Stimulated activated CD4-positive, alpha-beta T cell treated with anti-CD3 and anti-CD28 coated beads, Interleukin-15, amount 100 ng/mL, for 48 hours (primary cell): ENCODE results near the gene LASP1.

Experiments used
- DNase-seq, 2 donors: peaks; one replicate each; pipeline ENCODE4 v3.0.0-alpha.2; 2020; ENCODE audit warnings: low read depth in 2 of 2

LASP1 gene

DNA sequence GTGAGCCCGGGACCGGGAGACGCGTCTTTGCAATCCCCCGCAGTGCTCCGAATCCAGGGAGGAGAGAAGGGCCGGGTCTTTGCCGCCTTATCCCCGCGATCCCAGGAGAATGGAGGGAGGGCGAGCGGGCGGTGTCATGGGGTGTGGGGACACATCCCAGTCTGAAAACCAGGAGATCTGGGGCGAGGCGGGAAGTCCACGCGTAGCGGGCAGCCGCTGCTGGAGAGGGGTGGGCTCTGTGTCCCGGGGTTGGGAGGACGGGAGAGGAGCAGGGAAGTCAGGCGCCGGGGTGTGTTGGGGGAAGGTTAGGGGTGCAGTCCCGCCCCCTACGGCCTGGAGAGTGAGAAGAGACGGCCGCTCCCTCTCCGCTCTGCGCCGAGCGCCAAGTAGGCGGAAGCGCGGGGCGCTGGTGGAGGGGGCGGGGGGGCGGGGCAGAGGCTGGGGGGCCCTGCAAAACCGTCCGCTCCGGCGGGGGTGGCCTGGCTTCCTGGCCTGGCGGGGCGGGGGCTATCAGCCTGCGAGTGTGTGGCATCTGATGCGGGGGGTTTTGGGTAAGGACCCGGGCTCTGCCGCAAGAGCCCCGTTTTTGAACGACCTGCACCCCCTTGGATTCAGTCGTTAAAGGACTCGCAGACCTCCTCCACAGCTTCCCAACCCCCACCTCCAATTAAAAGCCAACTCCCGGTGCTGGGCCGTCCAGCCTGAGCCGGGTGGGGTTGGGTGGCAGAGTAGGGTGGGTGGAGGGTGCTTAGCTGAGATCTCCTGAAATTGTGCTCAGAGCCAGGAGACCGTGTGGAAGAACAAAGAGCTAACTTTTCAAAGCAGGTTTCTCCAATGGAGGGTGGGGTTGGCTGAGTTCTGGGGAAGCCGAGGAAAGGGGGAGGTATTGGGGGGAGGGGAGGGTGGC, 654 bp downstream of the LASP1 start:
- DNase-seq = peak; percentile 57 to 64

DNA sequence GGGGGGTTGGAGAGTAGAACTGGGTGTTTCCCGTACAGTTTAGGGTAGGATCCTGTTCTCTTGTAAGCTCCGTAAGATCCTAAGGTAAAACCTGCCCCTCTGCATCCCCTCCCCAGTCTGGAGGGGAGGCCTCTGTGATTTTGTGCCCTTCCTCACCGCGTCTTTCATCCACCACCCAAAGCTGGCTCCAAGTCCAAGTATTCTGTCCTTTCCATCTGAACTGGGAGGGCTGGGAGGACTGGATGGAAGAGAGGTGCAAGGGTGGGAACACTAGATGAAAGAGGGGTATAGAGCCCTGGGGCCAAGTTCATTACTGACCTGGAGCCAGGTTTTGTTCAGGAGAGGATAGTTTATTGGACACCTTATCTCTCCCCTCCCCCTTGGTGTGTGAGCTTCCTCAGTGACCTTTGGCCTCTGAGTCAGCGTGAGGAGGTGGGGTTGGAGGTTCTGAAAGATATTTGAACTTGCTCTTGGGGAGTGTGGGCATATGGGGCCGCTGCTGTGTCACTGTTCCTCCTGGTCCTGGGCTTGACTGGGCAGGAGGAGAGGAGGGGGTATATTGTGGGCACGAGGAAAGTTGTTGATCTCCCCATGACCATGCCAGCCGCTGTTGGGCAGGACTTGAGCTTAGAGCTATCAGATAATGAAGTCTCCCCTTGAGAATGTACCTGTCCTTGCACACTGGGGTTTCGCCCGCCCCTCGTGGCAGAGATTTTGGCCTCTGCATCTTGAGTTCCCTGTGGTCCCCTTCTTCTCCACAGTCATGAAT, 1.6 kb downstream of the LASP1 start:
- peak; percentile 60 to 77 for DNase-seq

DNA sequence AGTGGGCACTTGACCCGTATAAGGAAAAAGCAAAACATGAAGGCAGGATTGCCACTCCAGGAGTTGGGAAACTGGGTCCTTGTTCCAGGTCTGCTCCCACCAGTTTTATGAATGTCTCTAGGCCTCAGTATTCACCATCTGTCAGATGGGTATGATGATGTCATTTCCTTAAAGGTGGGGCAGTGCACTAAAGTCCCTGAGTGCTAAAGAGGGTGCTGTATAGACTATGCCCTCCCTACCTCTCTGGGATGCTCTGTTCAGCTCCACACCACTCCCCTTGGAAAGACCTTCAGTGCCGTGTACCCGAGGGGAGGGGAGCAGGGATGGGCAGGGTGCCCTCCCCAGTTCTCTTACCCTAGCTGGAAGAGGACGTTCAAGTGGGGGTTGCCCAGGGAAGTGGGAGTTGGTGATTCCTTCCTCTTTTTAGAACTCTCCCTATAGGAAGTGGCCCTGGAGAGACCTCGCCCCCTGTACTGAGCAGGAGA, 2.2 kb downstream of the LASP1 start:
- no peak for DNase-seq

DNA sequence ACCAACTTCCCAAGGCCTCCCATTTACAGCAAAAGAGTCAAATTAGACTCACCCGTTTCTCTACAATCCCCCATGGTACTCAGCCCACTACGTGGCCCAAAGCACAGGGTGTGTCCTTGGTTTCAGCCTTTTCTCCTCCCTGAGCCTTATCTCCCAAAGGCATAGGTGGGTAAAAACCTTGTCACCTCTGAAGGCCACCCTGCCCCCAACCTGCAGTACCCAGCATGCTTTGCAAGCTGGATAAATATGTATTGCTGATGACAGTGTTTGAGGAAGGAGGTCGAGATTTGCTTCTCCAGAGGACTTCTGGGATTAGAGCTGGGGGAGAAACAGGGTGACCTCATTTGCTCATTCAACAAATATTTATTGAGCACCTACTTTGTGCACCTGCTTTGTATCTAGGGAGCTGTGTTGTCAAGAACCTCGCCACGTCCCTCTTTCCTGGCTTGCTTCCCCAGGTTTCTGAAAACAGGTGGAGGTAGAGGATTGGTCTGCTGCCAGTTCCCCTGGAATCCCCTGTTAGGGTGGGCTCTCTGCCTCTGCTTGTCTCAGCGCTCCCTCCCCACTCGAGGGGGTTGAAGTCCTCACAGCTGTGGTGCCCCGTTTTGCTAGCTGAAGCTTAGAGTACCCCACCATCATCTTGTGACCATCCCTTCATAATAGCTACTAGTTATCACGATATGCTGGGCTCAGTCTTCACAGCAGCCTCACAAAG, 3.0 kb downstream of the LASP1 start:
- no peak for DNase-seq

DNA sequence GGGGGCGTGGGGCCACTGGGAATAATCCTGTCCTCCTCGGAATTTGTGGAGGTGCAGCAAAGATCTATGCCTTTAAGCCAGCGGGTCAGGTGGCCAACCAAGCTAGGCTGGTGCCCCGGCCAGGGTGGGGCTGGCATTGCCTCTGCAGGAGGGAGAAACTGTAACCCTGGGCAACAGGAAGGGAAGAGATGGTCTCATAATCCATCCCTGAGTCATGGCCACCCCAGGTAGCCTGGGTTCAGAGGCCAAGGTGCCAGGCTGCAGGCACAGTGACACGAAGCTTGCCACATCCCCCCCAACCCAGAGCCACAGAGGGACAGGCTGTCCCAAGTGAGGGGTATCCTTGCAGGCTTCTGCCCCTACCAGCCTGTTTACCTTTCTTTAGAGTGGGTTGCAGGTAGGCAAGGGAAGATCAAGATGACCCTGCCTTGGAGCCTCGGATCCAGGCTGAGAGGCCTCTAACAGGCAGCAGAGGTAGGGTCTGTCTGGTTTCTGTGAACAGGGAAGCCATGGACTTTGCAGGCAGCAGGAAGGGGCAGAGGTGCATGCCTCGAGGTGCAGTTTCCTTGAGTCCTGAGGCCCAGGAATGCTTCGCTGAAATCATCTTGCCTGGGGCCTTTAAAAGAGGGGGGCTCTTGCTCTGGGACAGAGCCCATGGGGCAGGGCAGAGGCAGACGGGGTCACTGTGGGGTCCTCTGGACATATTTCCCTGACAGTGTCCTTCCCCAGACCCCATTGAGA, 4.0 kb downstream of the LASP1 start:
- no peak for DNase-seq

DNA sequence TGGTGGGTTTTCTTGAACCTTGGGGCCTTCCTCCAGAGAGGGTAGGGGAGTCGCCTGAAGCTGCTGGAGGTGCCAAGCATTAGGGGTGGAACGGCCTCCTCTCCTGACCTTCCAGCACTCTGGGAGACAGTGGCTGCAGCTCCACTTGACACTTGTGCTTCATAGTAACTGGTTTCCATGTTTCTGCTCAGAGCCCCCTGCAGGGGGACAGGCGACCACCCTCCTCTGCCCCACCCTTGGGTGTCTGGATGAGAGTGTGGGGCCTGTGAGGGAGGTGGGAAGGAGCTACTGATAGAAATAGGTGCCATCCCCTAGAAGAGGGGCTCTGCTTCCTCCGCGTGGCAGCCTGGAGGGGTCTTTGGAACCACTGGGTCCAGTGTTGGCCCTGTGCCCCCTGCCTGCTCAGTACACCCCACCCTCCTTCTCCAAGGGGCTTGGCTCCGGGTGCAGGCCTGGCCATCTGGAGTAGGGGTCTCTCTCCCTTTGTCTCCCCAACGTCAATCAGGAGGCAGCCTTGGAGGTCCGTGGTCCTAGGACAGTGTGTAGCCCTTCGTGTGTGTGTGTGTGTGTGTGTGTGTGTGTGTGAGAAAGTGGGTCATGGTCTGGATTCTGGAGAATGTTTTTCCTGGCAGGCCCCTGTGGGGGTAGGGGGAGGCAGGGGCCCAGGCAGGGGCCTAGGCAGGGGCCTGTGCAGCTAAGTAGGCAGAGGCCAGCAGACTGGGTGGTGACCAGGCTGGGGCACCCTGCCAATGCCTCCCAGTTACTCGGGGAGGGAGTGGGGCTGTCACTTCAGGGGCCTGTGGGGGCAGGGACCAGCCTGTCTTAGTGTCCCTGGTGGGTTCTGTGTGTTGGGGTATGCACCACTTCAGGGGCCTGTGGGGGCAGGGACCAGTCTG, 4.9 kb downstream of the LASP1 start:
- no peak for DNase-seq

DNA sequence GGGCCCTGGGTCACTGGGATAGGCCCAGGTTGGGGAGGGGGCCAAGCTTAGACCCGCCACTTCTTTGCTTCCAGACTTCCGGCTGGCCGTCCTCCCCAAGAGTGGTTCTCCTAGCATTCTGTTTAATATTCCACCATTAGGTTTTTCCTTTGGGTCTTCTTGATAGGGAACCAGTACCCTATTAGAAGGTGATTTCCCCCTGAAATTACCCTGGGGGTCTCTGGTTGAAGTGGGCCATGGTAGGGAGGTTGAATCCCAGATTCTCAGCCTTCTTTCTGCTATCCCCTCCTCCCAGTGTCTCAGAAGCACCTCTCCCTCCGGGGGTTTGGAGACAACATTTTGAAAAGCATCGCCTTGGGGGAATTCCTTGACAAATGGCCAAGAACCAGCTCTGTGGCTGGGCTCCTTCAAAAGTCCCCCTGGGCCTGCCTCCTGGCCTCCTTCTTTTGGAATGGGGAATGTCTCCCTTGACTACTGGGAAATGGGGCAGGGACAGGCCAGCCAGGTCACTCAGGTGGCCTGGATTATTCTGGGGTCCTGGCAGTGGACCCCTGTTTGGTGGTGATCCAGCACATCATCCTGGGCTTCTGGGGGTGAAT, 5.7 kb downstream of the LASP1 start:
- no peak for DNase-seq

DNA sequence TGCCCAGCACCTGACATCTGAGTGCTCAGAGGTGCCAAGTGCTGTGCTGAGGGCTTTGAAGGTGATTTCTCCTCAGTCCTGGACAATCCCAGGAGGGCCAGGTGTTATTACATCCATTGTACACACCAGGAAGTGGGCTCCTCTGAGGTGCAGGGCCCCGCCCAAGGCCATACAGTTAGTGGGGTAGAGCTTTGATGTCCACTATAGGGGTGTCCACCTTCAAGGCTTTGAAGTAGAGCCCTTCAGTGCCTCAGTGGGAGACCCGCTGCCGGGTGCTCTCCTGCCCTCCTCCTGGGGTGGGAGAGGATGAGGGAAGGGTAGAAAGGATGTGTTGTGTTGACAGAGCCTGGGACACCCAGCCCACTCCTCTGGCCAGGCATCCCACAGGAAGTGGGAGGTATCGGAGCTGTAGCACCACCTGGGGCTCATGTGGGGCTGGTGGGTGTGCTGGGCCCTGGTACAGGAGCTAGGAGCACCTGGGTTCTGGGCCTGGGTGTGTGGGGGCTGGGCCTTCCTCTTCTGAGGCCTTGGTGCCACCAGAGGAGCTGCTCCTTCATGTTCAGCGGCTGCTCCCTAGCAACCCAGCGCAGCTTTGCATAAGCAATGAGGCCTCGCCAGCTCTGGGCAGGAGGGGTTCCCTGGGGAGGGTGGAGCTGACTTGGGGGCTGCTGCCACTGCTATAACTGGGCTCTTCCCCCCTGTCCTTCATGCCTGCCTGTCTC, 7.4 kb downstream of the LASP1 start:
- DNase-seq = no peak

DNA sequence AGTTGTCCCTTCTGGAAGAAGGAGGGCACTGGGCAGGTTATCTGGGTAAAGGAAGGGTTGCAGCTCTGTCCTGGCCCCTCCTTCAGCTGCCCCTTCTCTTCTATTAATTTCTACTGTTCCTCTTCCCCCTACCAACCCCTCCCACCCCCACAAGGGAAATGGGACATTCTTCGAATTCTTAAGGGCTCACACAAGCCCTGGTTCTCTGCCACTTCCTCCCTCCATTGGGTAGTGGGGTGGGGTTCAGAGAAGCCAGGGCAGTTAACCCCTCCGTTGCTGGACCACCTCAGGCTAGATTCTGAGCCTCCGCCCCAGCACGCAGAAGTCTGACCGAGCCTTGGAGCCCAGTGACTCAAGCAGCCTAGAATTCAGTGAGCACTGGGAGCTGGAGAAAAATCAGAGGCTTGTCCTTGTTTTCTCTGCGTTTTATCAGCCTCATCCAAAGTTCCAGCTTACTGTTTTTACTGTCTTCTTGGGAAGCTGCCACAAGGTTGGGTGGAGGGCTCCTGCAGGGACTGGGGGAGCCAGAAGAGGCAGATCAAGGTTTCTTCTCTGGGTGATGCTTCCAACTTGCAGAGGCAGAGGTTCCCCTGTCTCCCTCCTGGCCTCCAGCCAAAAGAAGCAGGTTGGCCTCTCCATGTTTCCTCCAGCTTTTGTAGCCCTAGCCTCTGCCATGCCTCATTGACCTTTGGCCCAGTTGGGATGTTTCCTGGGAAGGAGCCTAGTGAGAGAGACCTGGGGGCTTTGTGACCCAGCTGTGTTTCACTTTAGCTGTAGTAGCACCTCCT, 10.2 kb downstream of the LASP1 start:
- DNase-seq = no peak

DNA sequence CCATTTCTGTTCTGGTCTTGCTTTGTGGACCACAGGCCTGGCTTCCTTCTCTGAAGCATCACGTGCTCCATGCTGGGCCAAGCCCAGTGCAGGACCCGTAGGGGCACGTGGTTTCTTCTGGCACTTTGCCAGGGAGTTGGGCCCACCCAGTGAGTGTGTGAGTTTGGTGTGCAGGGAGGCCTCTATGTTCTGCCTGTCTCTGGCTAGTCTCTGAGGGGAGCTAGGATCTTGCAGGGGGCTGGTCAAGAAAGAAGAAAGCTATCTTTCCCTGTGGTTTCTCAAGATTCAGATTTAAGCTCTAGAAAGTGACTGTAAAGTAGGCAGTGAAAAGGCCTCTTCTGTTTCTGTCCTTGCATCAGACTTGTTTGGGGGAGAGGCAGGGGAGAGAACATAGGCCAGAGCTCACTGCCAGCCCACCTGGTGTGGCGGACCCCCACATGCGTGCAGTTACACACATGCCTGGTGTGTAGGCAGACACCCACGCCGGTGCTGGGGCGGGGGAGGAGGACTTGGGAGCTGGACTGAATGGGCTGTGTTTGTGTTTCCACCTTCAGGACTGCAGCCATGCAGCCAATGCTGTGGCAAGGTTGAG, 11.8 kb downstream of the LASP1 start:
- no peak for DNase-seq

DNA sequence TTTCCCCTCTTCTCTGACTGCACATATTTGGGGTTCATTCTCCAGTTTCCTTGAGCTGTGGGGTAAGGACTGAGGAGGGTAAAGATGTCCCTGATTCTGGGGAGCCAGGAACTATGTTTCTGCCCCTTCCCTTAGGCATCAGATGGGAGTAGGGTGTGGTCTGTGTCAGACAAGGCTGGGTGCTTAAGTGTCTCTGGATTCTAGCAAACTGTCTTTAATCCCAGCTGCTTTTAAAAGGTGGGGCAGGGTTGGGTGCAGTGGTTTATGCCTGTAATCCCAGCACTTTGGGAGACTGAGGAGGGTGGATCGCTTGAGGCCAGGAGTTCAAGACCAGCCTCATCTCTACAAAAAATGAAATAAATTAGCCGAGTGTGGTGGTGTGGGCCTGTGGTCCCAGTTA, 13.0 kb downstream of the LASP1 start:
- DNase-seq = no peak

DNA sequence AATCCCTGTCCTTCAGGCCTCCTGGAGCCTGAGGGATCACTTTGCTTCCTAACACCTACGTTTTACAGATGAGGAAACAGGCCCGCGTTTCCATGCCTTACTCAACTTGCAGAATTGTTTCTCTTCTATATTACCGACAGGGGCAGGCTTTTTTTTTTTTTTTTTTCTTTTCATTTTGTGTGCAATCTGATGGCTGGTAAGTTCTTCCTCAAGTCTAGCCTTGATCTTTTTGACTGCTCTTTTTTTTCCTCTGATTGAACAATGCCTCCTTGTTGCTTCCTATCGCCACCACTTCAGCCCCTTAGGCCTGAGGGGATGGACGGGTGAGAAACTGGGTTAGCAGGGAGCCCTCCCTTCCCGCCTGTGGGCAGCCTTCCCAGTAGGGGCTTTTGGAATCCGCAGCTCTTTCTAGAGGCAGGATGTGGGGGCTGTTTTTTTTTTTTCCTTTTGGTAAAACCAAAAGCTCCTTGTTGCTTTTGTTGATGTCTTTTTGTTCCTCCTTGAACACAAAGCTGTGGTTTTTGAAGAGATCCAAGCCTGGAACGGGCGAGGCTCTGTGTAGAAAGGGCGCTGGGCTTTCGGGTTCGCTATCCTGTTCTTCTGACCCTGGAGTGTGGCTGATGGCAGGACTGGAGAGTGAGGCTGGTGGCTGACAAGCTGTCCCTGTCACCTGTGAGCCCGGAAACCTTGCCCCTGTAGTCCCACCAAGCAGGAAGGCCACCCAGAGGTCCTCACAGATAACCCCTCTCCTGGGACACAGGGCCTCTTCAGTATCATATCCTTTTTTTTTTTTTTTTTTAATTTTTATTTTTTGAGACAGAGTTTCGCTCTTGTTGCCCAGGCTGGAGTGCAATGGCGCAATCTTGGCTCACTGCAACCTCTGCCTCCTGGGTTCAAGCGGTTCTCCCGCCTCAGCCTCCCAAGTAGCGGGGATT, 14.0 kb downstream of the LASP1 start:
- DNase-seq = no peak

DNA sequence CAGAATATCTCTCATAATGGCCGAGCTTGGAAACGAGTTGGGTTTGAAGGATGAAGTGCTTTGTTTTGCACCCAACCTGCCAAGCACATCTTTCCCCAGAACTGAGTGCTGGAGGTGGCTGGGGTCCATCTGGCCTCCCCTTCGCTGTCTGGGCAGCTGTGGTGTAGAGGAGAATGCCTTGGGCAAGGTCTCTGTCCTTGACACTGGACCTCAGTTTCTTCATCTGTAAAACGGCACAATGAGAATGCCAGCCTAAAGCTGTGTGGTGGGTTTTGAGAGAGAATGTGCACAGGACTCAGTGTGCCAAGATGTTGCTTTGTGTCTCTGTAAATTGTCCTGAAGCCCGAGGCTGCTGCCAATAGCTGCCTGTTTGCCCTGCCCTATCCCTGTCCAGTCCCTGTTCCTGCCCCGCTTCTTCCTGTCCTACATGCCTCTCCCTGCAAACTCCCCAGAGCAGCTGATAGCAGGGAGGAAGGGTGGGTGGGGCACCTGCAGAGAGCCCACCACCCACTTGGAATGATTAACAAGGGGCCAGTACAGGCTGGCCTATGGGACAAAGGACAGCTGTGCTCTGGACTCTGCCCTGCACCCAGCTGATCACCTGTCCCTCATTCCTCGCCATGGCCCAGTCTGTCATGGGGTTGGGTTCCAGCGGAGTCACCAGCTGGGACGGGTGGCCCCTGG, 15.3 kb downstream of the LASP1 start:
- DNase-seq = no peak

DNA sequence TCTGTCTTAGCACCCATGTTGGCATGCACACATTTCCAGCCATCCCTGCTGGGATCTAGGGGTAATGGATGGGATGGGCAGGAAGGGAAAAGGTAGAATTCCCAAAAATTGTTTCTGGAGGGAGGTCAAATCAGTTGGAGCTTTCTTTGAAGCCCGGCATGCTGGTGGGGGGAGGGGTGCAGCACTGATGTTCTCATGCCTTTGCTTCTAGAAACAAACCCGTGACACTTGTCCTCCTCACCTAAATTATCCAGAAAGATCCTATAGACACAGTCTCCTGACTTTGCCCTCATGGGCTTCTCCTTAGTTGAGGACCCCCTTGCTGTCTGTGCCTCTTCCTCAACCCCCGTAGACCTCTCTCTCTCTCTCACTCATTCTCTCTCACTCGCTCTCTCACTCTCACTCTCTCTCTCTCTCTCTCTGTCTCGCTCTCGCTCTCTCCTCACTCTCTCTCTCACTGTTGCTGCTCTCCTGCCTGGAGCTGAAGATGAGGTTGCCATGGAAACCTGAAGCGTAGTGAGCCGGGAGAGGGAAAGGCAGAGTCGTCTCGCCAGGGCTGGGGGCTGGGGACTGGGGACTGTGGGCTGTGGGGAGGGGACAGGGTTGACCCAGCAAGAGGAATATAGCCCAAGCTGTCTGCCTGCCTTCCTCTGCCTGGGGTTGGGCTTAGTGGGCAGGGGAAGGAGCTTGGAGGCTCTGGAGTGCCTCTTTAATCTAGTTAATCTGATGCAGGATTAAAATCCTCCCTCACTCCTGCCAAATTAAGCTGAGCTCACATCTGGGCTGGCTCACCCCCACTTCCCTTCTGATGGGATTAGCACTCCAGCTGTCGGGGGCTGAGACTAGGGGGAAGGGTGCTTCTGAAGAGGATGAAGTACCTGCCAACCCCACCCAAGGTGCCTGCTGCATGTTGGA, 16.1 kb downstream of the LASP1 start:
- DNase-seq = no peak

DNA sequence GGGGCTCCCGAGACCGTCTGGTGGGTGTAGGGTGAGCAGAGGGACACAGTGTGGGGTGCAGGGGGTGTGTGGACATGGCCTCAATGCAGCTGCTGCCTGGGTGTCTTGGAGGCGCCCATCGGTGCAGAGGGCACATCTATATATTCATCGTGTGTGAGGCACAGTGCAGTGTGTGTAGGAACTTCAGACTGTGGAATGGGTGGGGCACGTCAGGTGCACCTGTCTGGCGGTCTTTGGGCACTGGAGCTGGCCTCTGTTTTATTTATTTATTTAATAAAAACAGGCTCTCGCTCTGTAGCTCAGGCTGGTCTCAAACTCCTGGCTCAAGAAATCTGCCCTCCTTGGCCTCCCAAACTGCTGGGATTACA, 16.8 kb downstream of the LASP1 start:
- DNase-seq = no peak
